Measurements from ENCODE around the gene GUCD1.

The GUCD1 gene

DNA sequence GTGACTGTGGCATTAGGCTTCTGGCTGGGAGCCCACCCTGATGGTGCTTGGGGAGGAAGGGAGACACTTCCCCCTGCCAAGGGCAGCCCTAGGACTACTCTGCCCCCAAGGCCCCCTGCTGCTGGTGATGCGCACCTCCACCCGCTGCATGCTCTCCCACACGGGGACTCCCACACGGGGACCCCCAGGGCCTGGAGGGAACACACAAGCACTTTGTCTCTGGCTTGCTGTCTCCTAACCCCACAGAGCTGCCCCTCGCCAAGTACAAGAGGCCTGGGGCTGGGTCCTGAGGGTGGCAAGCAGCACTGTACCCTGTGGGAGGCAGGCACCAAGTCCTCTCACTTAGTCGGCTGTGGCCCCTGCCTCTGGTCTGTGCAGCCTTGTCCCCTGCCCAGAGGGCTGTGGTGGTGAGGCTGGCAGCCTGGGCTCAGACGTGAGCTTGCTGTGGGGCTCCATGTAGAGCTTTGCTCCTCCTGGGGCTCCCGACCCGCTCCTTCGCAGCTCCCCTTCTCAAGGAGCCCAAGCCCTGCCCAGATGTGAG, 30.0 kb upstream of the GUCD1 start:
- ATAC-seq (replicated peaks) (no peak), DNase-seq (no peak)
- no peaks in the 10 kb centered on the region for H3K9me3 Mint-ChIP-seq
- peak overlapping the region; percentile 81 for H3K27ac Mint-ChIP-seq
- H3K4me1 Mint-ChIP-seq = peaks cover 4 to 7% of the 10 kb centered on the region in 2 donors
- H3K4me3 Mint-ChIP-seq = no peak overlapping the region
- H3K36me3 Mint-ChIP-seq = peaks cover 0 to 1% of the 10 kb centered on the region in 2 donors
- H3K27me3 Mint-ChIP-seq = no peaks in the 10 kb centered on the region

DNA sequence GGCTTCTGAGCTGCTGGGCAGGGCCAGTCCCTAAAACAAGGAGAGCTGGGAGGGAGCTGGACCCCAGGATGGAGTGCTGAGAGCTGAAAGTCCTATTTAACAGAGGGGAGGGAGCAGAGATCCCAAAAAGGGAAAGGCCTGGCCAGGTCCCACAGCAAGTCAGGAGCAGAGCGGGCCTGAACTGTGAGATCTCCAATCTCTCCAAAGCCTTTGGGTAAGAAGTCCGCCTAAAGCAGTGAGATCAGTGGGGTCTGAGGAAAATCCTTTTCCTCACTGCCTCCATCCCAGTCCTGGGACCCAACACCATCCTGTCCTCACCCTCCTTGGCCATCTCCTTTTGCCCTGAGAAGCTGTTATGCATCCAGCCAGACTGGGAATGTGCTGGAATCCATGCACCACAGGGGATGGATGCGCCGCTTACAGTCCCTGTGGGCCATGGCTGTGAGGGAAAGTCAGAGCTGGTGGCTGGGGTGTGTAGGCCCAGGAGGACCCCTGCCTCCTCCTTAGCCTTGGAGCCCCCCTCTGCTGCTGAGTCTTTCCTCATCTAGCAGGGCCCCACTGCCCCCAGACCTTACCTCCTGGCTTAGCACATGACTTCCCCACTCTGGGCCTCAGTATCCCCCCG, 29.3 kb upstream of the GUCD1 start:
- DNase-seq (no peak), ATAC-seq (replicated peaks) (no peak)
- peaks cover 4 to 7% of the 10 kb centered on the region in 2 donors for H3K4me1 Mint-ChIP-seq
- H3K9me3 Mint-ChIP-seq = no peaks in the 10 kb centered on the region
- H3K27me3 Mint-ChIP-seq = no peaks in the 10 kb centered on the region
- H3K4me3 Mint-ChIP-seq = no peak overlapping the region
- H3K27ac Mint-ChIP-seq = peak overlapping the region; percentile 81
- peaks cover 0 to 1% of the 10 kb centered on the region in 2 donors for H3K36me3 Mint-ChIP-seq

DNA sequence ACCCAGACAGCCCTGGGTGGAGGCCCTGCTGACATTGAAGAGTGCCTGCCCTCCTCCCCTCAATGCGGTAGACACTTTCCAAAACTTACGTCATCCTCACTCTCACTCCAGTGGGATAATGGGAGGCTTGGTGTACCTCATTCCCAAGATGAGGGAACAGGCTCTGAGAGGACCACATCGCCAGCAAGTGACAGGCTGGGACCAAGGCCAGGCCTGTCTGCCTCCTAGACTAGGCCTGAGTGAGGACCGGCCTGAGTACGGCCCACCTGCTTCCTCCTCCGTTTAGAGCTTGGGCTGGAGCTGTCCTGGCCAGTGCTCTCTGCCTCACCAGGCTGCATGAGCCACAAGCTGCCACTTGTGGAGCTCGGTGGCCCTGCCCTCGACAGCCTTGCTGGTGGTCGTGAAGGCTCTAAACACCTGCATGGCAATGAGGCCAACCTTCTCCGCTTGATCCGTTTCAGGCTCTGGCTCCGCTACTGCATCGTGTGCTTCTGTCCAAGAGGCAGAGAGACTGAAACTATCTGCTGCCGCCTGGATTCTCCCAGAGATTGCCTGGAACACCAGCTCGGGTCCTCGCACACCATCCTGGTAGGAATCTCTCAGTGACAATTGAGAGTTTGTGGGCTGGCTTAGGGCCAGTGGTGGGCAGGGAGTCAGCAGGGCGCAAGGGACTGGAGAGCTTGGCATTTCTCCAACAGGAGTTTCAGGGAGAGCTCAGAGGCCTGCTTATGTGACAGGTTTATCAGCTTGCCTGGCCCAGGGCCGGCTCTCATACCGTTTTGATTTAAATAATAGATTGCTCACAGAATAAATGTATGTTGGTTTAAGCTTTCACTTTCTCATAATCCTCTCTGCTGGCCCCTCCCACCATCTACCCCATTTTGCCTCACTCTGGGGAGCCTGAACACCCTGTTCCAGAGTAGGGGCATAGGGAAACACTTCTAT, 28.6 kb upstream of the GUCD1 start:
- H3K27ac Mint-ChIP-seq = peak overlapping the region; percentile 51
- no peak for ATAC-seq (replicated peaks)
- peaks cover 0 to under 1% of the 10 kb centered on the region in 2 donors for H3K4me1 Mint-ChIP-seq
- DNase-seq = no peak
- no peak overlapping the region for H3K4me3 Mint-ChIP-seq
- peaks cover 1 to 3% of the 10 kb centered on the region in 2 donors for H3K36me3 Mint-ChIP-seq
- H3K27me3 Mint-ChIP-seq = no peaks in the 10 kb centered on the region
- H3K9me3 Mint-ChIP-seq = no peaks in the 10 kb centered on the region

DNA sequence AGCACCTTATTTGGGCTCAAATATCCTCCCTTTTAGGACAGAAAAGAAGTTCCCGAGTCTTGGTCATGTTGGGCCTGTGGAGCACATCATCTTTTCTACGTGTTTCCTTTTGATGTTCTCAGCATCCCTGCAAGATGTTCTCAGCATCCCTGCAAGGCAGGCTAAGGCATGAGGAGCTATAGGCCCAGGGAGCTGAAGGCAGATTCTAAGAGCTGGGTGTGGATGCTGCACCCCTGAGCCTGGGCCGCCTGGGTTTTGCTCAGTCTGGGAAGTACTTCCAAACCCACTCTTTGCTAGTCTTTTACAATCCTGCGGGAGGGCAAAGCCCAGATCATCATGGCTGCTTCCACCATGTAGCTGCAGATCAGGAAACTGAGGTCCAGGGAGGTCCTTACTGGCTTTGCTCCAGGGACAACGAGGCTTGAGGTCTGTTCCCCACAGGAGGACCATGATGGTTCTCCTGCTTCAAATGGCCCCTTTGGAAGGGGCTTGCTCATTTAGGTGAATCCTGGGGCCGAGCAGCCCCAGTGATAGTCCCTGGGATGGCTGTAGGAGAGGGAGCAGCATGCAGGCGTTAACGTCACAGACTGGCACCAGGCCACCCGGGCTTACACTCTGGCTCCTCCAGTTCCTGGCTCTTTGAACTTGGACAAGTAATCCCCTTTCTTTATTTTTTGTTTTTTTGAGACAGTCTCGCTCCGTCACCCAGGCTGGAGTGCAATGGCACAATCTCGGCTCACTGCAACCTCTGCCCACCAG, 27.3 kb upstream of the GUCD1 start:
- no peaks in the 10 kb centered on the region for H3K9me3 Mint-ChIP-seq
- no peak overlapping the region for H3K4me3 Mint-ChIP-seq
- peaks cover 8 to 14% of the 10 kb centered on the region in 2 donors for H3K36me3 Mint-ChIP-seq
- DNase-seq (no peak), ATAC-seq (replicated peaks) (no peak)
- no peak overlapping the region for H3K27ac Mint-ChIP-seq
- H3K27me3 Mint-ChIP-seq = no peaks in the 10 kb centered on the region
- no peaks in the 10 kb centered on the region for H3K4me1 Mint-ChIP-seq

- ATAC-seq (replicated peaks) (no peak), DNase-seq (no peak)
- Mint-ChIP-seq H3K4me3 (no peak overlapping the region), H3K4me1 (no peaks in the 10 kb centered on the region), H3K36me3 (peaks cover 16 to 23% of the 10 kb centered on the region in 2 donors), H3K9me3 (no peaks in the 10 kb centered on the region), H3K27ac (no peak overlapping the region), H3K27me3 (no peaks in the 10 kb centered on the region)
Observed at GRCh38 chr22:24580276-24580675, 25.3 kb upstream of the GUCD1 start.

DNA sequence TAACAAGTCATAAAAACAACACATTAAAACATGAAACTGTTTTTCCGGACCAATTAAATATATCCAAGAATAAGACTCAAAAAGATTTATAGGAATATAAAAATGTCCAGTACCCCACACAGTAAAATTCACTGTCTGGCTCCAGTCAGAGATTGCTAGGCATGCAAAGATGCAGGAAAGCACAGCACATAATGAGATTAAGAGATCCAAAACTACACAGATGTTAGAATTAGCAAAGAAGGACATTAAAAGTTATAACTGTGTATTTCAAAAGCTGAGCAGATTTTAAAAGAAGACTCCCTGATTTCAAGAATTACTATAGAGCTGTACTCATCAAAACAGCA, 24.3 kb upstream of the GUCD1 start:
- no peak for ATAC-seq (replicated peaks)
- peaks cover 20 to 34% of the 10 kb centered on the region in 2 donors for H3K36me3 Mint-ChIP-seq

GRCh38 chr22:24578355-24579257, 23.7 kb upstream of the GUCD1 start:
- H3K36me3 Mint-ChIP-seq = peaks cover 20 to 35% of the 10 kb centered on the region in 2 donors
- no peak for DNase-seq
- no peak for ATAC-seq (replicated peaks)
- no peaks in the 10 kb centered on the region for H3K9me3 Mint-ChIP-seq
- peaks cover 0 to 1% of the 10 kb centered on the region in 2 donors for H3K4me1 Mint-ChIP-seq
- H3K27me3 Mint-ChIP-seq = no peaks in the 10 kb centered on the region
- H3K4me3 Mint-ChIP-seq = no peak overlapping the region
- H3K27ac Mint-ChIP-seq = peak overlapping the region; percentile 76

More for the DNA sequence above, 24.3 kb upstream of the GUCD1 start:
- H3K9me3 Mint-ChIP-seq = no peaks in the 10 kb centered on the region
- no peaks in the 10 kb centered on the region for H3K27me3 Mint-ChIP-seq
- DNase-seq = no peak
- H3K4me3 Mint-ChIP-seq = no peak overlapping the region
- H3K27ac Mint-ChIP-seq = no peak overlapping the region
- H3K4me1 Mint-ChIP-seq = peaks cover 0 to 1% of the 10 kb centered on the region in 2 donors

DNA sequence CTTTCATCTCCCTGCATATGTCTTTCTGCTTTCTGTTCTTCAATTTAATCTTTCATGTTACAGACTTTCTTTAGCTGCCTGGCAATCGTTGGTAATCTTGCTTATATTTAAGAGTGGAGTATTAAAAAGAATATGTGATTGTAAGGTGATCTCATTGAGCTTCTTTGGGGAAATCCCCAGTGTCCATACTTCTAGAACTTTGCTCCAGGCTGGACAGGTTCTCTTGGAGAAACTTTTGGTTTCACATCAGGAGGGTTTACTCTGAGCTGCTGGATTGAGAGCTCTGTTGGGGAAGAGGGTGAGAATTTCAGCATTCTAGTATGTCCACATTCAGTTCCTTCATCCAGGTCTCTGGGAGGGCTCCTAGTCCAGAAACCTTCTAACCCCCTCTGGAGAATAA, 21.8 kb upstream of the GUCD1 start:
- Mint-ChIP-seq H3K27me3 (no peaks in the 10 kb centered on the region), H3K27ac (peak overlapping the region; percentile 37), H3K9me3 (no peaks in the 10 kb centered on the region), H3K4me3 (no peak overlapping the region), H3K4me1 (peaks cover 0 to 1% of the 10 kb centered on the region in 2 donors), H3K36me3 (peaks cover 32 to 52% of the 10 kb centered on the region in 2 donors)
- no peak for ATAC-seq (replicated peaks)
- no peak for DNase-seq

DNA sequence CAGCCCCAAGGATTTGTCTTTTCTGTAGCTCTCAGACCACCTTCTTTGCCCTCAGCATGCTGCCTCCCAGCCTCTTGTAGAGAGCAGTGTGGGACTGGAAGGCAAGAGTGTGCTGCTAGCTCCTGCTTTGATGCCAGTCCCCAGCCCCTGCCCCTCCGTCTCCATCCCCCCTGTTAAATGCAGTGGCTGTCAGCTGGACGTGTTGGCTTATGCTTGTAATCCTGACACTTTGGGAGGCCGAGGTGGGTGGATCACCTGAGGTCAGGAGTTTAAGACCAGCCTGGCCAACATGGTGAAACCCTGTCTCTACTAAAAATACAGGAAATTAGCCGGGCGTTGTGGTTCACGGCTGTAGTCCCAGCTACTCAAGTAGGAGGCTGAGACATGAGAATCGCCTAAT, 16.3 kb upstream of the GUCD1 start:
- no peak overlapping the region for H3K4me3 Mint-ChIP-seq
- peak overlapping the region; percentile 37 for H3K27ac Mint-ChIP-seq
- peaks cover 7 to 8% of the 10 kb centered on the region in 2 donors for H3K4me1 Mint-ChIP-seq
- peaks cover 38 to 54% of the 10 kb centered on the region in 2 donors for H3K36me3 Mint-ChIP-seq
- H3K27me3 Mint-ChIP-seq = no peaks in the 10 kb centered on the region
- DNase-seq (no peak), ATAC-seq (replicated peaks) (no peak)
- H3K9me3 Mint-ChIP-seq = no peaks in the 10 kb centered on the region

DNA sequence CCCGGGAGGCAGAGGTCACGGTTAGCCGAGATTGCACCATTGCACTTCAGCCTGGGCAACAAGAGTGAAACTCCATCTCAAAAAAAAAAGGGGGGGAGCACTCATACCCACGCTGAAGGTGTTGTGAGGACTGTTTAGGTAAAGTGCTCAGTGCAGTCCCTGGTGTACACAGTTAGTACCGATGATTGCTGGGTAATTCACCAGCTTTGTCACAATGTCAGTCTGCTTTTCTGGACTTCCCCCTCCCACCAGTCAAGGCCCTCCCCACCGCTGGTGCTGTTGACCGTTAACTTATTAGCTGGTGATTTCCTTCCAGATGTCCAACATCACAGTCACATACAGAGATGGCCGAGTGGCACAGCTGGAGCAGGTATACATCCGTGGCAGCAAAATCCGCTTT, 12.7 kb upstream of the GUCD1 start:
- Mint-ChIP-seq H3K9me3 (no peaks in the 10 kb centered on the region), H3K4me3 (no peak overlapping the region), H3K27me3 (no peaks in the 10 kb centered on the region), H3K4me1 (peaks cover 19 to 28% of the 10 kb centered on the region in 2 donors), H3K36me3 (peaks cover 27 to 39% of the 10 kb centered on the region in 2 donors), H3K27ac (no peak overlapping the region)
- DNase-seq = no peak
- peak in 1 of 2 donors; percentile 31 for ATAC-seq (replicated peaks)

DNA sequence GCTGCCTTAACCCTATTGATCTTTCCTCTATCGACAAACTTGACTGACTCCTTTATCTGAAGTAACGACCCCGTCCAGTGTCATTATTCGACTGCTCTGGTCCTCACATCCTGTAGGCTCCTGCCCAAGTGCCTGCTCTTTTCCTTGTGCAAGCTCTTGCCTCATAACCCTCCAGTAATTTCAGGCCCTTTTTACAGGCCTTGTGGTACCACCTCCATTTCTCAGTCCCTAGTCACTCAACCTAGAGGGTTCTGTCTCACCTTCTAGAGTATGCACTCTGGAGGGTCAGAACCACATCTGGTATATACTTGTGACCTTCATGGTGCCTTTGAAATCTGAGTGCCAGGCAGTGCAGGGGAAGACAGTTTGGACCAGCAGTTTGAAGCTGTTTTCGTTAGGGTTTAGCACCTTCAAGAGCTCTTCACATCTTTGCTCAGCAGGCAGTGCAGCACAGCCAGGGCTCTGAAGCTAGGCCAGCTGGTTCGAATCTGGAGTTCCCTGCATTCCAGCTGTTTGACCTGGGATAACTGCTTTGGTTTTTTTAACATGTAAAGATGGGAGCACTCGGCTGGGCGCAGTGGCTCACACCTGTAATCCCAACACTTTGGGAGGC, 12.1 kb upstream of the GUCD1 start:
- Mint-ChIP-seq H3K4me1 (peaks cover 19 to 35% of the 10 kb centered on the region in 2 donors), H3K9me3 (no peaks in the 10 kb centered on the region), H3K27ac (no peak overlapping the region), H3K27me3 (no peaks in the 10 kb centered on the region), H3K36me3 (peaks cover 24 to 33% of the 10 kb centered on the region in 2 donors), H3K4me3 (no peak overlapping the region)
- DNase-seq (no peak), ATAC-seq (replicated peaks) (no peak)

GRCh38 chr22:24565077-24565476, 10.1 kb upstream of the GUCD1 start:
- ATAC-seq (replicated peaks) = no peak
- no peak for DNase-seq
- no peaks in the 10 kb centered on the region for H3K27me3 Mint-ChIP-seq
- H3K9me3 Mint-ChIP-seq = no peaks in the 10 kb centered on the region
- H3K36me3 Mint-ChIP-seq = peaks cover 18 to 30% of the 10 kb centered on the region in 2 donors
- H3K4me3 Mint-ChIP-seq = no peak overlapping the region
- H3K4me1 Mint-ChIP-seq = peaks cover 22 to 45% of the 10 kb centered on the region in 2 donors
- no peak overlapping the region for H3K27ac Mint-ChIP-seq

Data from stimulated activated naive B cell treated with anti-CD40 and anti-IgM and Interleukin-4, amounts not matched to agents 10 μg/mL and 1 μg/mL and 100 μg/mL, for 72 hours (primary cell).